ENCODE measurements around the gene GDI2.

- TF ChIP-seq CTCF (IDR thresholded peaks at IDR 0.05 in 8 of 11, conservative IDR thresholded peaks at IDR 0.05 in 3 of 11) (no peak), POLR2A (IDR thresholded peaks at IDR 0.05) (no peak)
Measured at GRCh38 chr10:5735119-5735518, 78.1 kb downstream of the GDI2 start.

Measured in spleen (tissue), 7 donors.